NCI-H1930 (cell line): ENCODE results near the gene PTPRD.
A peak's percentile ranks its signal among the peaks of the same experiment; 100 is the strongest.
"Not testable (repeated sequence)": the region's sequence is repeated elsewhere in the genome, so short reads cannot be mapped to it uniquely, and the experiment has no call there.

ENCODE experiments used
- DNase-seq, 2 experiments: peaks; one replicate each; lab custom pipeline; 2025; lab: John Stamatoyannopoulos, UW

PTPRD gene

DNA sequence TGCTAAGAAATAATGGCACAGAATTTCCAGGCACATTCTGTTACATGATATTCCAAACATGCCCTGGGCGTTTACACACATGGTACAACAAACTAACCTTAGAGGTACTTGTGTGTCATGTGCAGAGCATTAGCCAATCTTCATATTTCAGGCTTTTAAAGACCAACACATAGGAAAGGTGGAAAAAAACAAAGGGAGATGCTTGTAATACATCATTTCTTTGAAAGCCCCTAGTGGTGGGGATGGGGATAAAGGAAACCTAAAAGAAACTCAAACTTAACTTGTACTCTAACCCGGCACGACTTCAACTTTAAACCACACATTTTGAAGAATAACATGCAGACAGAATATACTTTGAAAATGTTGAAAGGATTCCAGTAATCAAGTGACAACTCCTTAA, 133.6 kb downstream of the PTPRD start:
- no peak for DNase-seq

DNA sequence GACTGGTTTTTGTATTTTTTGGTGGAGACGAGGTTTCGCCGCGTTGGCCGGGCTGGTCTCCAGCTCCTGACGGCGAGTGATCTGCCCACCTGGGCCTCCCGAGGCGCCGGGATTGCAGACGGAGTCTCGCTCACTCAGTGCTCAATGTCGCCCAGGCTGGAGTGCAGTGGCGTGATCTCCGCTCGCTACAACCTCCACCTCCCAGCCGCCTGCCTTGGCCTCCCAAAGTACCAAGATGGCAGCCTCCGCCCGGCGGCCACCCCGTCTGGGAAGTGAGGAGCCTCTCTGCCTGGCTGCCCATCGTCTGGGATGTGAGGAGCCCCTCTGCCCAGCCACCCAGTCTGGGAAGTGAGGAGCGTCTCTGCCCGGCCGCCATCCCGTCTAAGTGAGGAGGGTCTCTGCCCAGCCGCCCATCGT, 163.6 kb downstream of the PTPRD start:
- not testable (repeated sequence) for DNase-seq

DNA sequence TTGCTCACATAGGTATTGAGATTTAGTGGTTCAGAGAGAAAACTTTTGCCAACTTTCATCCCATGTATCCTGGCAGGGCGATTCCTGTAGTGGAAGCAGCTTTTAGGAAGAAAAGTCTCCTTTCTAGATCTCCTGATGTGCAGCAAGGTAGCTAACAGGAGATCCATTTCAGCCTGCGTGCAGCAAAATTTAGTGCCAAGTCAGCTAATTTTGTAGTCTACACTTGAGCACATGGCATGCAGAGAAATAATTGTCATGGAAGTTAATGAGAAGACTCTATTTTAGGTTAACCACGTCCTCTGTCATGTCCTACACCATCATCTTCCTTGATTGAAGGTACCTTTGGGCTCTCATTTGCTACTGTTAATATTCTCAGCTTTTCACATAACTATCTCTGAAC, 165.8 kb downstream of the PTPRD start:
- DNase-seq, result no peak

DNA sequence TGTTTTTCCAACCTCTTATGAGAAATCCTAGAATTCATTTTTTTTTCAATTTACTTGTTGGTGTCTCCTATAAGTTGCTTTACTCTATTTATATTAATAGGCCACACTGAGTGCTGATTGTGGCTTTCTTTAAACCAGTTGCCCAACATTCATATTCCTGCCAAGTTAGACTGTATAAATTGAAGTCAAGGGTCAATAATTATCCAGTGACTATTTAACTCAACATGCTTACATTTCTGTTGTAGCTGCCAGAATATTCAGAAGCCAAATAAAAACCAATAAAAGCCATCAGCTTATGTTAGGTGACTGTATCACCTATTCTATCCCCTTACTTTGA, 169.0 kb downstream of the PTPRD start:
- no peak for DNase-seq

DNA sequence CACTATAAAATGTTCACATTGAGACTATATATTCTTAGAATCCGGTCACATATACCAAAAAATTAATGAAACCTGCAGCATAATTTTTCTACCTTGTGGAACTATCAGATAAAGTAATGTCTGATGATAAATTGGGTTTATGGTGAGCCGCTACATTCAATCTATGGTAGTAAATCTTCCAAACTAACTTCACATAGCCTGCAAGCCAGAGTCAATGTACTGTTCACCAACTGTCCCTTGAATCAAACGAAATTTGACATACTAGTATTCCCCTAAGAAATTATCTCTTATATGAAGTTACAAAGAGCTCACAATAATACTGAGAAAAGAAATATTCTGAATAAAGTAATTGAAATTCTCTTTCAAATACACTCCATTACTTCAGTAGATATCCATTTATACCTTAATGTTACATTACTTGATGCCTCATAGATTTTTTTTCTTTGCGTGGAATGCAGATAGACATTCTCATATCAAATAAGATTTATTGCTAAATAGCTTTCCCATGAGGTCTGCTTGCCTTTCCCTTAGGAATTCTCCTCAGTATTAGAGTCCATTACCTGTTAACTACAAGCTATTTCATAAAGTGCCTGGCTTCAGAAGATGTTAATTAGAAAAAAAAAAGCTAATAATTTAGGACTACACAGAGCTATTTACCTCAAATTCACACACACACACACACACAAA, 169.5 kb downstream of the PTPRD start:
- no peak for DNase-seq

DNA sequence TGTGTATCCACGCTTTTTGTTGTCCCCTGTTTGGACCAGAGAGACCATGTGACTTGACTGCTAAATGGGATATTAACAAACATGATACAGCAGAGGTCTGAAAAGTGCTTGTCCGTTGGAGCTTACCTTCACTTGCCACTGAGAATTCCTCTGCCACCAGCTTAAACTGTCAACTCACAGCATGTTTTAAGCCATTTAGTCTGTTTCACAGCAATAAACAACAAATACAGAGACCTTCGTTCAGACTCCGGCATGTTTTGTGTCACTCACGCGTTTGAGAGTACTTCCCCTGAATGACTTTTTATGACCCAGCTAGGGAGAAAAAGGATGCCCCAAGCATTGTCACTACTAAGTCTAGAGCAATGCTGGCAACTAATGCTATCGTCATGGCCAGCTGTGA, 173.8 kb downstream of the PTPRD start:
- no peak for DNase-seq

DNA sequence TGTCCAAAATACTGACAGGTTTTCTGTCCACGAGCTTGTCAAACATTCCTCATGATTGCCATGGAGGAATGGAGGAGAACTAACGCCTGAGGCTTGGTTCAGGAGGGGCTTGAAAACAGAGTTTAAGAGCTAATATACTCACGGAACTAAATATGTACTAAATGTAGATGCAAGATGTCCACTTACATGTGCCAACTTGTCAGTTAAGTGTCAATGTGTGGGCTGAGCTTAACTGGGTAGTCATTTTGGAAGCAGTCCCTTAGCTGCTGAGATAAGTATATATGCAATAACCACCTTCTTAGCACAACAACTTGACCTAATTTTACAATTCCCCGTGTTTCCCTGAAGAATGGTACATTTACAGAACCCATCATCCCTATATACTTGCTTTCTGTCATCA, 176.0 kb downstream of the PTPRD start:
- DNase-seq, result no peak

DNA sequence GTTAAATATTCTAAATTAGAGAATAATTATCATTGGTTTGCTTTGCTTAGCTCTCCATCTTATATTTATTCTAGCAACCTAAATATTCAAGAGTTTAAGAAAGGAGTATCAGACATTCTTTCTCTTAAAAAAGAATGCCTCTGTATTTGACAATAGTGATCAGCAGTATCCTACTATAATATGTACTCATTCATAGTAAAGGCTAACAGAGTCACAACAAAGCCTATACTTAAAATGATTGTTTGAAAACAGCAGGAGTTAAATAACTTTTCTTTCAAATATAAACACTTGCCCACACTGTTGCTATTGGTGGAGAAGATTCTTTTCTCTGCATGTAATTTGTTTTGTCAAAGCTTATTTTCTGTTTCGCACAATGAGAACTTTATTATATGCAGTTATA, 178.4 kb downstream of the PTPRD start:
- DNase-seq, result no peak

DNA sequence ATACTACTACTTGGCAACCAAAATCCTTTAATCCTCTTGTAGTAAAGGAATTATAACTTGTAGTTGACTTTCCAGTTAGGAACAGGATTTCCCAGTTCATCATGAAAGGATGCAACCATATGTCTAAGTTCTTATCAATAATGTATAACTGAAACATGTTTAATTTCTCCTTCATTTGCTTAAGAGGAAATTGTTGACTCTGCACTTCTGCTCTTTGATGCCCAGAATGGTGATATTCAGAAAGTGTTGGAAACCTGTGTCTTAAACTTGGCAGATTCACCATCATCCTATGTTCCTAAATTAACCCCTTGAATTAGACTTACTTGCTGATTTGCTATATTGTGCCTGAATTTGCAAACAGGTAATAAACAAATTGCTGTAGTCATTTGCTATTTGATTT, 201.5 kb downstream of the PTPRD start:
- no peak for DNase-seq

DNA sequence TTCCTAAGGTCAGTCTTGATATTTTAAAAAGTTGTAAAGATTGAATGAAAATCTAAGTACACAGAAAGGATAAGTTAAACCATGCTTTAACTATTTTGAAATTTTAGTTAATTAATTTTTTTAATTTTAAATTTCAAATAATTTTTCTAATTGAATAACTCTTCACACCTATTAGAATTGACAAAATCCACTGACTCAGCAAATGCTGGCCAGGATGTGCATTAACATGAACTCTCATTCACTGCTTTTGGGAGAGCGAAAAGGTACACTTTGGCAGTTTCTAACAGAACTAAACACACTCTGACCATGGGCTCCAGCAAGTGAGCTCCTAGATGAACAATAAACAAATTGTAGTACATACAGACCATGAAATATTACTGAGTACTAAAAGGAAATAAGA, 209.5 kb downstream of the PTPRD start:
- DNase-seq, result no peak

DNA sequence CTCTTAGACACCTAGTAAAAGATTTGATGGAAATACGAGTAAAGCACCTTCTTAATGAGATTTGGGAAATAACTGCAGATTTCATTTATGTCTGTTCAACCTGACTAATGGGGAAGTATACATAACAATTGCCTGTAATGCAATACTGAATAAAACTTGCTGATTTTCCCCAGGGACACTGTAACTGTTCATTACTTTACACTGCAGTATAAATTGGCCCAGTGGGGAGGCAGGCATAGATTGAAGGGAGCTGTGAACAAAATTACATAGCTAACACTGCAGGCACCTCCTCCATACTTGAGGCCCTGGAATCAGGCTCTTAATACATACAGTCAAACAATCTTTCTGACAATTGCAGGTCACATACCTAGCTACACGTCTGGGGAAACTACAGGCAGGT, 216.2 kb downstream of the PTPRD start:
- DNase-seq, result peak; percentile 4 to 63

DNA sequence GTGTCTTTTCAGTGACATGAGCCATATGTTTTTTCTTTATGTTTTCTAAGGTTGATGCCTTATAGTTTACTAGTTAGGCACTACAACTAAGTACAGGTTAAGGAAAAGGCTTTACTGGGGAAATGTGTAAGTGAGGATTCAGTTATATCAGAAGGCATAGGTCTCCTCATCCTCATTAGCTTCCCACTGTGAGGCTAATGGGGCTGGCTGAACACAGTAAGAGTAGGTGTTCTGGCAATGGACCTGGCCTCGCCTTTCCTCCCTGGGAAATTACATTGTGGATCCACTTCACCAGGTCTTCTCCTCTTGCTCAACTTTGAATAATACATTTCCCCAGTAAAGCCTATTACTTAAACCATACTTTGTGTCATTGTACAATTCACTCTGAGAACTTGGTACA, 225.5 kb downstream of the PTPRD start:
- DNase-seq, result no peak

DNA sequence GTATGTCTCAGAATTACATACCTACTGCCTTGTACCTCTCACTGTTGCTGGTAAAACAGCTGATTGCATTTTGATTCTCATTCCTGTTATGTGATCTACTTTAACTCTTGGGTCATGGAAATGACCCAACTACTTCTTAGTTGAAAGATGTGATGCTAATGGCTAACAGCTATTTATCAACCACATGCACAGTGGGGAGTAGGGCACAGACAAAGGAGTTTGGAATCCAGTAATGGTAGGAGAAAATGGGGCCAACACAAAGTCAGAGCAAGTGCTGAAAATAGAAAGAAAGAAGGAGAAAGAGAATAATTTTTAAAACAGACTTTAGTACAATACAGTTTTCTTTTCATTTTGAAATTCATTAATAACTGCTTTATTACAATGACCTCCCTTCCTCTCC, 241.0 kb downstream of the PTPRD start:
- DNase-seq, result no peak

DNA sequence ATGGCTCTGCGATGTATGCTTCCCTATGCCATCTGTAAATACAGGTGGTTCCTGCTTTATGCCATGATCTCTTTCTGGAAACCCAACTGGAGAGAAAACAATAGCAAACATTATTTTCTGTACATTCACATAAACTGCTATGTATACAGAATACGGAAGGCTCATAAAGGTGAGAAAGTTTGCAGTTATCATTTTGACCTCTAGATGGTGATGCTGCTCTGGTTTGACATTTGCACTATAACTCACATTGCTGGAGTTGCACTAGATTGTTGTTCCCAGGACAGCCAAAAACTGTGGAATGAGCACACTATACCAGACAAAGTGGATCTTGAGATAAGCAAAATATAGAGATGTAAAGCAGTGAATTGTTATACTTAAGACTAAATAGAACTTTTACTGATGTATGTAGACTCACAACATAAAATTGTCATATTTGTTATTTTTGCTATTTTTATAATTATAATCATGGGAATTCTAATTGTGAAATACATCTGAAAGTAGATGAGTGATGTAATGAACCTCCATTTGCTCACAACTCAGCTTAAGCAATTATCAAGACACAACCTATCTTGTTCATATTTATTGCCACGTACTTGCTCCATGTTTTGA, 246.5 kb downstream of the PTPRD start:
- peak; percentile 28 to 31 for DNase-seq

DNA sequence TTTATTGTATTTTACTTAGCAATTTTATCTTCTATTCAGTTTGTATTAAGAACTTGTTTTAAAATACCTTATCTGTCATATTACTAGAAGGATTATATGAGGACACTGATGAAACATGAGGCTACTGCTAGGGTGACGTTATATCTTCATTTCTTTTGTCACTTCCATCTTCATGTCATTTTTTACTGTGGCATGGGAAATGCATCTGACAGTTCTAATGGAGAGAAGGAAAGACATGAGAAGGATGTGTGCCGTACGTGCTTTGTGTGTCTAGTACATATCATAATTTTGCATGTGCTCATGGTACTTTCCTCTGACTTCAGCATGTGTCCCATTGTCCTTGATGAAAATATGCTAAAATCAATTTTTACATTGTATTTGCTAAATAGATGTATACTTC, 258.2 kb downstream of the PTPRD start:
- DNase-seq, result no peak

DNA sequence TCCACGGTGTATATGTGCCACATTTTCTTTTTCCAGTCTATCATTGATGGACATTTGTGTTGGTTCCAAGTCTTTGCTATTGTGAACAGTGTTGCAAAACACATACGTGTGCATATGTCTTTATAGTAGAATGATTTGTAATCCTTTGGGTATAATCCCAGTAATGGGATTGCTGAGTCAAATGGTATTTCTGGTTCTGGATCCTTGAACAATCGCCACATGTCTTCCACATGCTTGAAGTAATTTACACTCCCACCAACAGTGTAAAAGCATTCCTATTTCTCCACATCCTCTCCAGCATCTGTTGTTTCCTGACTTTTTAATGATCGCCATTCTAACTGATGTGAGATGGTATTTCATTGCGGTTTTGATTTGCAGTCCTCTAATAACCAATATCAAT, 267.2 kb downstream of the PTPRD start:
- not testable (repeated sequence) for DNase-seq

DNA sequence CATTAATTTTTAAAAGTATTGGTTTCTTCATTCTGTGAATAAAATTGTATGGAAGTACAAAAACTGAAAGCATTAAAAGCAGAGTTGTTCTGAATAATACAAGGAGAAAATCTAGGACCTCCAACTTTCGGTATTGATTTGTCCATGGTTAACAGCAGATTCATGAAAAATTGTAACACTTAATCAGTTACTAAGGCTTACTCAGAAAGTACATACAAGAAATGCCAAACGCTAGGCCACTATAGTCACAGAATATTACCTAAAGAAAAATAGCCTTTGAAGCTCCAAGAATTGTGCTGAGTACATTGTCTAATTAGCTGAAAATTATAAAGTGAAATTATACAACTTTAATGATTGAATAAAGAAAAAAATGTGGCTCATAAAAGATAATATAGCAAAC, 271.7 kb downstream of the PTPRD start:
- DNase-seq, result no peak

DNA sequence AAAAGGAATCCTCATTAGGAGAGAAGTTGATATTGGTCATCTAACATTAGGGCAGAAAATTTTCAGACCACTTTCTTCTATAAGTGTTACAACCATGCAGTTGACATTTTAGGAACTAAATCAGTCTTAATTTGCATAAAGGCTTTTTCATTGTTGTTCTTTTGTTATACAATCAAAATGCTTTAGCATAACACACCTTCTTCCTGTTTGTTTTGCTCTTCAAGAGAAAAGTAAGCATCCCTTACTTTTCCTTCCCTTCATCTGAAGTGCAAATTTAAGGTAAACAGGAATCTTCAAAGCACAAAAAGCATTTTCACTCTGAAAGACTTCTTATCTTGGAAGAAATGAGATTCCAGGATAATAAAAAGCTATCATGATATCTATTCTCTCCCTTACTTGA, 273.6 kb downstream of the PTPRD start:
- DNase-seq, result no peak

DNA sequence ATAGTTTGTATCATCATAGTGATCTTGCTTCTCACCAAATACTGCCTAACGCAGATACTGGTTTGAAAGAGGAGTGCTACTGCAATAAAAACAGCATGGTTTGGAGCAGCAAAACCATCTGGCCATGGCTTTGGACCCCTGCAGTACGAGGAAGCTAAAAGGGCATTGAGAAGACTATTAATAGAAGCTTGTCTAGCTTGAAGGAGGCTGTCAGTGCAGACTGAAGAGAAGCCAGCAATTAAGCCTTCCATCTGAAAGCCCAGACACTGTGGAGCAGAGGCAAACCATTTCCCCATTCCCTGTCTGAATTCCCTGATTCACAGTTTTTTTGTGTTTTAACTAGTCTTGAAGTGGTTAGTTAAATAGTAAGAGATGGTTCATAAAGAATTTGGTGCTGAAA, 281.6 kb downstream of the PTPRD start:
- DNase-seq, result no peak

DNA sequence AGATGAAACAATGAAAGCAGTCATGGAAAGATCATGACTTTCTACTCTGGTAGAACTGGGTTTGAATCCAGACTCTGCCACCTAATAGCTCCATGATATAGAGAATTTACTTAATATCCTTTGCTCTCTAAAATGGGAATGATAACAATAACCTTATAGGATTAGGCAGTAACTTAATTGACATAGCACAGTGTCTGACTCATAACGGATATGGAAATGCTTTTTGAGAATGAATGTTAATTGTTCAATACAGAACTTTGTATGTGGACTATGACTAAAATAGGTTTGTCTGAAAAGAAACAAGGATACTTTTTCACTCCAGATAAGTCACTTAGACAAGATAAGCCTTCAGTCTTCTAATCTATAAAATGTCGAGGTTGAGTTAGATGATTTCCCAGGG, 330.7 kb downstream of the PTPRD start:
- no peak for DNase-seq

DNA sequence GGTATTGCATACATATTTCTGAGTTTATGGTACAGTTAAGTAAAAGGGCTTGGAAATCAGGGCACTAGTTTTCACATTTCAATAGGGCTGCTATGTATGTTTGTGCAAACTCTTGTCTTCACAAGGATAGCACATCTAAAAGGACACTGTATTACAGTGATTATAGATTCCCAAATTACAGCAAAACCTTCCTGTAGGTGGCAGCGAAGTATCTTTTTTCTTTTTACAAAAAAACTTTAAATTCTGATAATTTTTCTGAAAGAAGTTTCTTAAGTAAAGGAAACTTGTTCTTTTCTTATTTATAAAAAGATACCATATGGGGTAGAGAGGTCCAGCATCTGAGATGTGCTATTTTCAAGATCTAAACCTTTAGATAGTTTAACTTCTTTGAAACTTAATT, 337.8 kb downstream of the PTPRD start:
- no peak for DNase-seq

DNA sequence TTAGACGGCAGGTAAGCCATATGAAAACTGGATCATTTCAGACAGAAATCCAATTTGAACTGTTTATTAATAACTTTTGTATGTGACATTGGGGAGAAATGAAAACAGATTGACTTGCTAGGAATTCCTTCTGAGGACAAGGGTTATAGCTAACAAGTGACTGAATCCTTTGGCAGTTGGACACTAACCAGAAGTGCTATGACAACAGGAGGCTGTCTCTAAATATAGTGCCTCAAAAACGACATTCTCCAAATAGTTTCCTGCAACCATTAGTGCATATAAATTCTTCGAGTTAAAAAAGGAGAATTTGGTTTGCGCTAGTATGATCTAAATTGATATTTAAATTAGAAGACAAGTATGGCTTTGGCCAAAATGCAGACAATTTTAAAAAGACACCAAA, 338.6 kb downstream of the PTPRD start:
- no peak for DNase-seq

DNA sequence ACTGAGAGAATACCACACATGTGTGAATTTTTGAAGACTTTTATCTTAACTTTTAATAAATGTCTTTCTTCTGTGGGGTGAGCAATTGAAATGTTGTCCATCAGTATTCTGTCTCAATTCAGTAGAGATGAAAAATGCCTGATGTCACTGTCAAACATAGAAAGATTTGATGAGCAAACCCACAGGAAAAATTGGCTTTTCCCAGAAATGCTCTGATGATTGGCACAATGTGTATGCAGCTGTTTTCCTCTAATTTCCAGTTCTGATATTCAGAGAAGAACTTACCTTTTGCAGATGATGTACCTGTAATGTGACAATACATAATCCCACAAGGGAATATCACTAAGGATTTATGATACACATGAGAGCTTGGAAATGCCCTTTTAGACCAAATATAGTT, 340.0 kb downstream of the PTPRD start:
- no peak for DNase-seq
